ENCODE results near the gene METTL1.

DNA sequence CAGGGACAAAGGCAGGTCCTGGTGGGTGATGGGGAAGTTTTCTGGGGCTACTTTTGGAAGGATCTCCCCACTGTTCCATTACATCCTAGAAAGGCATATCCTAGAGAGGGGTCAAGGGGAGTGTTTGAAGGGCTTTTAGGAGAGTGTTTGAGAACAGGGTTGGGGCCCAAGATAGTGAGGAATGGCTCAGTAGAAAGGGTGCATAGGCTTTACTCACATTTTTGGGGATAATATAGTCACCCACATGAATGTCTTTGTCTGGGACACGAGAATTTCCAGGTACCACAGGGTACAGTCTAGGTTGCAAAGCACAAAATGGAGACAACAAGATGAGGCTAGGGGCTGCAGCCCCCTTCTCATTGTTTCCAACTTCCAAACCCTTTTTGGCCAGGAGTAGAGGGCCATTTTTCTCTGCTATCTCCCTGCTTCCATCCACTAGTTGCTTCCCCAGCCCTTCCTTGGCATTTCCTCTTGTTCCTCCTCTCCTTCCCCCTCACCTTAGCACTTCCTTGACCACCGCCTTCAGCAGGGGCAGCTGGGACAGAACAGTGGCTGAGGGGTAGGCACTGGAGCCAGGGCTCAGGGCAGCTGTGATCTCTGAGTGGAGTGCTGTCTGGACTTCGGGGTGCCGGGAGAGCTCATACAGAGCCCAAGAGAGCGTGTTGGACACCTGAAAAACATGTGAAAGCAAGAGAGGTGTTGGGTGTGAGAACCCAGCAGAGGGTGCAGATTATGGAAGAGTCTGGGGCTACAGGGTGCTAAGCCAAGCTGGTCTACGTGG lies 7.8 kb downstream of the METTL1 start:
- TF ChIP-seq POLR2AphosphoS5 (IDR thresholded peaks at IDR 0.05), result no peak
- TF ChIP-seq CTCF (IDR thresholded peaks at IDR 0.05), result no peak
- TF ChIP-seq POLR2A (IDR thresholded peaks at IDR 0.05), result no peak
